Memory B cell (primary cell): Measurements from ENCODE around the gene ASF1A.

Experiments used
- ATAC-seq: fragments of 150-1000 bp; cut with Tn5 transposase; 2 replicates; pipeline ENCODE4 v1.10.0; 2021; ENCODE audit warnings: low read depth, mild to moderate bottlenecking, moderate library complexity
- DNase-seq, 2 donors: peaks; one replicate each; pipeline ENCODE4 v3.0.0; 2022; ENCODE audit warnings: low spot score in 2 of 2
- H3K27ac Mint-ChIP-seq: one replicate; pipeline ENCODE4 v1.8.0; 2022; ENCODE audit warnings: mild to moderate bottlenecking, moderate library complexity, mixed read lengths
- H3K27me3 Mint-ChIP-seq: one replicate; pipeline ENCODE4 v1.8.0; 2022; ENCODE audit warnings: mixed read lengths
- H3K36me3 Mint-ChIP-seq: one replicate; pipeline ENCODE4 v1.8.0; 2022; ENCODE audit warnings: mild to moderate bottlenecking, mixed read lengths
- H3K4me1 Mint-ChIP-seq: one replicate; pipeline ENCODE4 v1.8.0; 2022; ENCODE audit warnings: mixed read lengths
- H3K4me3 Mint-ChIP-seq: one replicate; pipeline ENCODE4 v1.8.0; 2022; ENCODE audit warnings: mild to moderate bottlenecking, moderate library complexity, mixed read lengths
- H3K9me3 Mint-ChIP-seq: one replicate; pipeline ENCODE4 v1.8.0; 2022; ENCODE audit warnings: mixed read lengths

Gene ASF1A

GRCh38 chr6:118940770-118941169, 46.8 kb downstream of the ASF1A start:
- no peak for ATAC-seq
- Mint-ChIP-seq H3K36me3 (peaks cover 16% of the 10 kb centered on the region), H3K4me1 (peaks cover 6% of the 10 kb centered on the region), H3K27ac (no peak overlapping the region), H3K9me3 (peaks cover 8% of the 10 kb centered on the region), H3K4me3 (no peak overlapping the region), H3K27me3 (no peaks in the 10 kb centered on the region)
- DNase-seq: no peak

GRCh38 chr6:118945217-118945616, 51.3 kb downstream of the ASF1A start:
- no peaks in the 10 kb centered on the region for H3K4me1 Mint-ChIP-seq
- ATAC-seq: no peak
- DNase-seq: no peak
- H3K36me3 Mint-ChIP-seq: peaks cover 14% of the 10 kb centered on the region
- no peak overlapping the region for H3K27ac Mint-ChIP-seq
- no peak overlapping the region for H3K4me3 Mint-ChIP-seq
- H3K9me3 Mint-ChIP-seq: peaks cover 13% of the 10 kb centered on the region
- H3K27me3 Mint-ChIP-seq: no peaks in the 10 kb centered on the region

GRCh38 chr6:118952683-118953082, 58.7 kb downstream of the ASF1A start:
- no peaks in the 10 kb centered on the region for H3K36me3 Mint-ChIP-seq
- DNase-seq: no peak
- peak; percentile 78 for ATAC-seq
- no peaks in the 10 kb centered on the region for H3K27me3 Mint-ChIP-seq
- H3K9me3 Mint-ChIP-seq: no peaks in the 10 kb centered on the region
- H3K4me3 Mint-ChIP-seq: no peak overlapping the region
- H3K4me1 Mint-ChIP-seq: peaks cover 4% of the 10 kb centered on the region
- H3K27ac Mint-ChIP-seq: no peak overlapping the region

GRCh38 chr6:118953391-118953790, 59.4 kb downstream of the ASF1A start:
- Mint-ChIP-seq H3K27ac (no peak overlapping the region), H3K27me3 (no peaks in the 10 kb centered on the region), H3K36me3 (no peaks in the 10 kb centered on the region), H3K4me1 (peaks cover 4% of the 10 kb centered on the region), H3K9me3 (no peaks in the 10 kb centered on the region), H3K4me3 (no peak overlapping the region)
- ATAC-seq (no peak), DNase-seq (no peak)
